Upper lobe of left lung (tissue), 6 donors: Measurements from ENCODE around the gene COTL1. TPM values are rescaled to one million over a fixed set of nuclear protein-coding genes. Genes with fewer than 3 reads are reported as not detected.

Experiments
- ATAC-seq, 2 donors: fragments of 200-7000 bp; cut with Tn5 transposase; one replicate each; pipeline ENCODE4 v1.9.1; 2022; ENCODE audit warnings: mild to moderate bottlenecking in 2 of 2, moderate library complexity in 2 of 2; ENCODE audit not compliant: low FRiP score in 2 of 2
- DNase-seq, 2 donors: peaks; one replicate each; pipeline ENCODE4 v3.0.0-alpha.2; 2019 to 2020
- H3K27ac ChIP-seq, 4 donors: fragments of 200-600 bp; sonication (generic); one replicate each; pipeline ENCODE4 v1.5.1; 2016 to 2019
- H3K27me3 ChIP-seq, 4 donors: fragments of 200-600 bp; sonication (generic); one replicate each; pipeline ENCODE4 v1.5.1; 2017 to 2019
- H3K36me3 ChIP-seq, 4 donors: fragments of 200-600 bp; sonication (generic); one replicate each; pipeline ENCODE4 v1.5.1; 2016 to 2019
- H3K4me1 ChIP-seq, 4 donors: fragments of 200-600 bp; sonication (generic); one replicate each; pipeline ENCODE4 v1.5.1; 2018 to 2019
- H3K4me3 ChIP-seq, 4 donors: fragments of 200-600 bp; sonication (generic); one replicate each; pipeline ENCODE4 v1.5.1; 2017 to 2019; ENCODE audit warnings: mild to moderate bottlenecking in 2 of 4, moderate library complexity in 1 of 4
- H3K9me3 ChIP-seq, 4 donors: fragments of 200-600 bp; sonication (generic); one replicate each; pipeline ENCODE4 v1.5.1; 2018 to 2019
- CTCF ChIP-seq, 6 experiments: fragments of 450-650 bp in 4 of 6; fragments of 200-600 bp in 2 of 6; sonication (generic) in 2 of 6; IDR thresholded peaks; one replicate each; pipeline ENCODE4 v1.5.1; 2016 to 2019; ENCODE audit warnings: antibody characterized with exemption in 6 of 6
- EP300 ChIP-seq, 4 donors: sonication (generic); formaldehyde crosslinking; IDR thresholded peaks; one replicate each; pipeline ENCODE4 v1.5.1; 2017; ENCODE audit warnings: antibody characterized with exemption in 4 of 4, control low read depth in 2 of 4
- POLR2A ChIP-seq, 4 donors: fragments of 450-650 bp; IDR thresholded peaks; one replicate each; pipeline ENCODE4 v1.5.1; 2016 to 2017; ENCODE audit warnings: antibody characterized with exemption in 4 of 4, mild to moderate bottlenecking in 2 of 4
- POLR2AphosphoS5 ChIP-seq, 2 donors: sonication (generic); formaldehyde crosslinking; IDR thresholded peaks; one replicate each; pipeline ENCODE4 v1.5.1; 2017; ENCODE audit warnings: antibody characterized with exemption in 2 of 2
- WGBS, 2 donors: methylation state at CpG; one replicate each; pipeline ENCODE4 v1.1.5; 2017 to 2018; 5-methylcytosine and 5-hydroxymethylcytosine counted together
- total RNA-seq, 6 donors: library from RNA; depleted of rRNA in 4 of 6; stranded (reverse); fragments of >200 nt in 4 of 6; gene quantifications; one replicate each; pipeline versions ENCODE4 v1.1.0 to v1.2.1, GENCODE V29; 2016 to 2021
- donor health status: DM: no; HTN: no; CAD: no; lungs with moderate emphysema.
- donor health status: DM: no; HTN: yes; CAD: no; lungs with severe emphysema.

The COTL1 gene
- total RNA-seq, 6 donors from 2014 or later, result 31.6 to 256 (median 75.6) TPM

- peaks cover 9 to 55% (median 36%) of the 10 kb centered on the region in 4 donors for H3K36me3 ChIP-seq
- no peak for TF ChIP-seq CTCF (IDR thresholded peaks at IDR 0.05)
- no peak for TF ChIP-seq EP300 (IDR thresholded peaks at IDR 0.05)
- 89 to 97% methylated on average over 7 of the region's 7 CpGs for WGBS, 2 donors
- no peak for DNase-seq
- no peak for ATAC-seq
- no peaks in the 10 kb centered on the region for H3K27me3 ChIP-seq
- H3K9me3 ChIP-seq, result no peaks in the 10 kb centered on the region
- H3K27ac ChIP-seq, result no peak overlapping the region
- peaks cover 13 to 24% (median 19%) of the 10 kb centered on the region in 4 donors for H3K4me1 ChIP-seq
- no peak overlapping the region for H3K4me3 ChIP-seq
Measured at GRCh38 chr16:84652566-84652965, 34.7 kb upstream of the COTL1 start.

- no peak overlapping the region for H3K27ac ChIP-seq
- ATAC-seq (no peak), DNase-seq (no peak)
- no peaks in the 10 kb centered on the region for H3K9me3 ChIP-seq
- no peaks in the 10 kb centered on the region for H3K27me3 ChIP-seq
- peaks cover 0 to 39% (median 25%) of the 10 kb centered on the region in 4 donors for H3K36me3 ChIP-seq
- WGBS, 2 donors, result 94% methylated on average over 20 of the region's 20 CpGs
- TF ChIP-seq EP300 (IDR thresholded peaks at IDR 0.05), result no peak
- TF ChIP-seq POLR2AphosphoS5 (IDR thresholded peaks at IDR 0.05), result no peak
- TF ChIP-seq CTCF (IDR thresholded peaks at IDR 0.05), result no peak
- TF ChIP-seq POLR2A (IDR thresholded peaks at IDR 0.05), result no peak
- peak overlapping the region in 1 of 4 donors; percentile 72 for H3K4me3 ChIP-seq
- peaks cover 16 to 28% (median 23%) of the 10 kb centered on the region in 4 donors for H3K4me1 ChIP-seq
Measured at GRCh38 chr16:84650062-84650991, 32.4 kb upstream of the COTL1 start.

DNA sequence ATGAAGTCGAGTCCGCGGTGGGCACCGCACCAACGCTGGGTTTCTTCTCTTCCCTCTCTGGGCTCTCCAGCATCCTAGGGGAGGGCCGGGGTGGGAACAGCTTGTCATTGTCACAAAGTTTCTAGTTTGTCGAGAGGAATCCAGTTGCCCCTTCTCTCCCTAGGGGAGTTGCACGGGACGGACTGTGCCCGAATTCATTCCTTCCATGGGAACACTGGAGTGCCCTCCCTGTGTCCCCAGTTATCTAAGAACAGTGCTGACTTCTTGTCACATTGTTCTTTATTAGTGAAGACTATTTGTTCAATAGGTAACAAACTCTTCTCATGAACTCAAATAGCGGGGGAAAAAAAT lies 31.6 kb upstream of the COTL1 start:
- WGBS, 2 donors, result 56 to 63% methylated on average over 11 of the region's 11 CpGs
- no peak for TF ChIP-seq POLR2AphosphoS5 (IDR thresholded peaks at IDR 0.05)
- TF ChIP-seq POLR2A (IDR thresholded peaks at IDR 0.05), result no peak
- TF ChIP-seq CTCF (IDR thresholded peaks at IDR 0.05), result no peak
- TF ChIP-seq EP300 (IDR thresholded peaks at IDR 0.05), result no peak
- ATAC-seq, result no peak

GRCh38 chr16:84648595-84649510 lies 31.0 kb upstream of the COTL1 start:
- no peaks in the 10 kb centered on the region for H3K27me3 ChIP-seq
- peak; percentile 67 to 93 for DNase-seq
- peak overlapping the region; percentile 80 to 93 (median 82) for H3K27ac ChIP-seq
- H3K4me1 ChIP-seq, result peaks cover 18 to 28% (median 23%) of the 10 kb centered on the region in 4 donors
- no peak for TF ChIP-seq POLR2AphosphoS5 (IDR thresholded peaks at IDR 0.05)
- TF ChIP-seq CTCF (IDR thresholded peaks at IDR 0.05), result no peak
- TF ChIP-seq POLR2A (IDR thresholded peaks at IDR 0.05), result no peak
- TF ChIP-seq EP300 (IDR thresholded peaks at IDR 0.05), result no peak
- 3 to 37% methylated on average over 4 to 39 of the region's 96 CpGs for WGBS, 2 donors
- peak overlapping the region; percentile 72 to 100 (median 80) for H3K4me3 ChIP-seq
- peaks cover 0 to 29% (median 21%) of the 10 kb centered on the region in 4 donors for H3K36me3 ChIP-seq
- no peaks in the 10 kb centered on the region for H3K9me3 ChIP-seq
- ATAC-seq, result peak; percentile 41 to 73

More for the DNA sequence above, 31.6 kb upstream of the COTL1 start:
- peak overlapping the region in 3 of 4 donors; percentile 72 to 100 (median 83) for H3K4me3 ChIP-seq
- DNase-seq, result no peak
- peak overlapping the region; percentile 80 to 93 (median 82) for H3K27ac ChIP-seq
- no peaks in the 10 kb centered on the region for H3K27me3 ChIP-seq
- H3K36me3 ChIP-seq, result peaks cover 0 to 34% (median 25%) of the 10 kb centered on the region in 4 donors
- no peaks in the 10 kb centered on the region for H3K9me3 ChIP-seq
- H3K4me1 ChIP-seq, result peaks cover 16 to 28% (median 23%) of the 10 kb centered on the region in 4 donors
